Mucosa of descending colon (tissue), 3 donors: Measurements from ENCODE around the gene CCL17. TPM values are rescaled to one million over a fixed set of nuclear protein-coding genes. Genes with fewer than 3 reads are reported as not detected.

ENCODE experiments used
- ATAC-seq: fragments of 200-7000 bp; cut with Tn5 transposase; one replicate; pipeline ENCODE4 v1.9.1; 2020; ENCODE audit warnings: mild to moderate bottlenecking, moderate library complexity
- DNase-seq, 3 donors: peaks; one replicate each; pipeline ENCODE4 v3.0.0-alpha.2; 2020
- H3K36me3 ChIP-seq: fragments of 200-600 bp; one replicate; pipeline ENCODE4 v1.8.0; 2021; ENCODE audit warnings: low read depth, mild to moderate bottlenecking
- H3K4me1 ChIP-seq: fragments of 200-600 bp; one replicate; pipeline ENCODE4 v1.8.0; 2021; ENCODE audit warnings: low read depth, mild to moderate bottlenecking
- H3K4me3 ChIP-seq: fragments of 200-600 bp; one replicate; pipeline ENCODE4 v1.8.0; 2021; ENCODE audit warnings: mild to moderate bottlenecking
- H3K9me3 ChIP-seq: fragments of 200-600 bp; one replicate; pipeline ENCODE4 v1.8.0; 2021; ENCODE audit warnings: mild to moderate bottlenecking
- intact Hi-C, 2 donors: fragments of 100-400 bp; cut with DNase I in 1 of 2; cut with micrococcal nuclease in 1 of 2; formaldehyde crosslinking; loops; one replicate each; pipeline versions ENCODE4 v1.11.0 to v1.11.1; 2022; cut with DNase I, micrococcal nuclease
- total RNA-seq, 3 donors: library from RNA; stranded (reverse); fragmentation: NEBNext Ultra II Directional in 2 of 3; extraction: Animal tissue kit (Norgen Biotek cat#: 25700) in 2 of 3; gene quantifications; one replicate each; pipeline versions ENCODE4 v1.2.1 to v1.2.4, GENCODE V29; 2021 to 2023
- TF ChIP-seq, protein P1 (sequence below): fragments of 200-600 bp; IDR thresholded peaks from one replicate; pipeline ENCODE4 v1.8.0; 2022; ENCODE audit warnings: antibody characterized with exemption, mild to moderate bottlenecking
- donor health status: DM: no; HTN: no; CAD: no; lungs with moderate emphysema.
- donor health status: DM: no; HTN: no; CAD: no.
- donor health status: DM: no; HTN: yes; CAD: no.

The CCL17 gene
- total RNA-seq, 3 donors from 2014 or later = not detected

DNA sequence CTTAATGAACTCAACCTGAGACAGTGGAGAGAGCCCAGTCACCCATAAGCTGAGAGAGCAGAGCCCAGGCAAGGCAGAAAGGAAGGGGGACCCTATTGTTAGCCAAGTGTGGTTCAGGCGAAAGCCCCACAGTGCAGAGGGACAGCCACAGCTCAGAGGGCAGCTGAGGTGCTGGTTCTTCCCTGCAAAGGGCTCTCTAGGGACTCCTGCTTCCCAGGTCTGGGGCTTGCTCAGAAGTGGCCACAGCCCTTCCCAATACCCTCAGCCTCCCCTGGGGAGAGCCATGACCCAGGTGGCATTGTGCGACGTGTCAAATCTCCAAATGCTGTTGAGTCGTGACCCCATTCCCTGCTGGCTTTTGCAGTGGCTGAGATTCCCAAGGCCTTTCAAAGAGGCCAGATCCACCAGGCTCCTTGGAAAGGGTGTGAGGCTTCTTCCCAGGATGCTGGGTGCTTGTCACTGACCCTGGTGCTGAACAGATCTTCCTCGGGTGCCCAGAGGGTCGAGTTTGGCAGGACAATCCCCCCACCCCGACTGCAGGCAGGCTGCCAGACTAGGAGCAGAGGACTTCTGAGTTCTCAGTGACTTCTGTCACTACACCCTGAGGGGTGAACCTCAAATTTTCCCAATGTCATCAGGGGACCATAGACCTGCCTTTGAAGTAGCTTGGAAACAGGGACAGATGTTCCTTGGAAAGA, 2.5 kb upstream of the CCL17 start:
- TF ChIP-seq, protein P1, sequence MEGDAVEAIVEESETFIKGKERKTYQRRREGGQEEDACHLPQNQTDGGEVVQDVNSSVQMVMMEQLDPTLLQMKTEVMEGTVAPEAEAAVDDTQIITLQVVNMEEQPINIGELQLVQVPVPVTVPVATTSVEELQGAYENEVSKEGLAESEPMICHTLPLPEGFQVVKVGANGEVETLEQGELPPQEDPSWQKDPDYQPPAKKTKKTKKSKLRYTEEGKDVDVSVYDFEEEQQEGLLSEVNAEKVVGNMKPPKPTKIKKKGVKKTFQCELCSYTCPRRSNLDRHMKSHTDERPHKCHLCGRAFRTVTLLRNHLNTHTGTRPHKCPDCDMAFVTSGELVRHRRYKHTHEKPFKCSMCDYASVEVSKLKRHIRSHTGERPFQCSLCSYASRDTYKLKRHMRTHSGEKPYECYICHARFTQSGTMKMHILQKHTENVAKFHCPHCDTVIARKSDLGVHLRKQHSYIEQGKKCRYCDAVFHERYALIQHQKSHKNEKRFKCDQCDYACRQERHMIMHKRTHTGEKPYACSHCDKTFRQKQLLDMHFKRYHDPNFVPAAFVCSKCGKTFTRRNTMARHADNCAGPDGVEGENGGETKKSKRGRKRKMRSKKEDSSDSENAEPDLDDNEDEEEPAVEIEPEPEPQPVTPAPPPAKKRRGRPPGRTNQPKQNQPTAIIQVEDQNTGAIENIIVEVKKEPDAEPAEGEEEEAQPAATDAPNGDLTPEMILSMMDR = no peak
- ATAC-seq (no peak), DNase-seq (no peak)
- no peaks in the 10 kb centered on the region for H3K36me3 ChIP-seq
- H3K9me3 ChIP-seq = no peaks in the 10 kb centered on the region
- intact Hi-C loops = no loop called here
- H3K4me3 ChIP-seq = no peak overlapping the region
- H3K4me1 ChIP-seq = no peaks in the 10 kb centered on the region

DNA sequence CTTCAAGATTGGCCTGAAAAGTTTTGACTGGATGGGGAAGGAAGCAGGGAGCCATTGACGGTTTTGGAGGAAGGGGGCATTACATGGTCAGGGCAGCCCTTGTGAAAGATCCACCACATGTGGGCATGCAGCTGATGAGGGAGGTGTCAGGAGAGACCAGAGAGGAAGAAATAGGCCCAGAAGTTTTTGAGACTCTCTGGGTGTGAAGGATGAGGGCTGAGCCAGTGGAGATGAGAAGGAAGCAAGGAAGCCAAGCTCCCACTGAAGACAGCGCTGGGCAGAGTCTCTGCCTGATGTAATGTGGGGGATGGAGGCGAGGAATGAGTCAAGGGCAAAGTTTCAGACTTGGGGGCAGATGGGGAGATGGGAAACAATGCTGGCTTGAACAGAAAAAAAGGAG, 530 bp downstream of the CCL17 start:
- Histone ChIP-seq H3K4me3 (no peak overlapping the region), H3K36me3 (no peaks in the 10 kb centered on the region), H3K4me1 (no peaks in the 10 kb centered on the region), H3K9me3 (no peaks in the 10 kb centered on the region)
- intact Hi-C loops = no loop called here
- ATAC-seq = no peak
- DNase-seq = no peak
- TF ChIP-seq, protein P1 = no peak

DNA sequence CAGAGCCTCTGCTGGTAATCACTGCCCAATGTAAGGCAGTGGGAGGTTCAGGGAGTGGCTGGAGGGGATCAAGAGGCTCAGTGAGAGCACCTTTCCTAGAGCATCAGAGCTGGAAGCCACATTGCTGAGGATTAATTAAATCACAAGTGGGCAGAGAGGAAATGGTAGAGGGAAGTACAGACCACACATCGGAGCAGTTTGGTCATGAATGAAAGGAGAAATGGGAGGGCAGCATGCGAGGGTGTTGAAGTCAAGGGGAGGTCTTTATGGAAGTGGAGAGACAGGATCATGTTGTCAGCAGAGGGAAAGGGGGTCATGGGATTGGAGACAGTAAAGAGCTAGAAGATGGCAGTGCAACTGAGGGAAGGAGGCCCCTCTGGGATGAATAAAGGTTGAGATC, 2.3 kb downstream of the CCL17 start:
- DNase-seq = no peak
- TF ChIP-seq, protein P1 = no peak
- H3K9me3 ChIP-seq = no peaks in the 10 kb centered on the region
- no peaks in the 10 kb centered on the region for H3K4me1 ChIP-seq
- intact Hi-C loops = no loop called here
- no peak for ATAC-seq
- H3K36me3 ChIP-seq = no peaks in the 10 kb centered on the region
- no peak overlapping the region for H3K4me3 ChIP-seq

DNA sequence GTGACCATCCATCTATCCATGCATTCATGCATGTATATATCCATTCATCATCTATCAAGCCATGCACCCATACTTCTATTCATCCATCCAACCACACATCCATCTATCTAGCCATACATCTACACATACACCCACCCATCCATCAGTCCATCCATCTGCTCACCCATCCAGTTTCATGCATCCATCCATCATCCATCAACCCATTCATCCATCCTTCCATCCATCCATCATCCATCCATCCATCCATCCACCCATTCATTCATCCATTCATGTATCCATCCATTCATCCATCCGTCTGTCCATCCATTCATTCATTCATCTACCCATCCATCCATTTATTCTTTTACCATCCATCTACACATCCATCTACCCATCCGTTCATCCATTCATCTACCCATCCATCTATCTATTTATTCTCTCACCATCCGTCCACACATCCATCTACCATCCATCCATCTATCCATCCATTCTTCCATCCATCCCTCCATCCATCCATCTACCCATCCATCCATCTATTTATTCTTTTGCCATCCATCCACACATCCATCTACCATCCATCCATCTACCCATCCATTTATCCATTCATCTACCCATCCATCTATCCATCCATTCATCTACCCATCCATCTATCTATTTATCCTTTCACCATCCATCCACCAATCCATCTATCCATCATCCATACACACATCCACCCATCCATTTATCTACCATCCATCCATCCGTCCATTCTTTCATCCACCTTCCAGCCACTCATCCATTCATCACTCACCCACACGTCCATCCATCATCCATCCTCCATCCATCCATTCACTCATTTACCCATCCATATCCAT, 3.2 kb downstream of the CCL17 start:
- H3K9me3 ChIP-seq = no peaks in the 10 kb centered on the region
- H3K36me3 ChIP-seq = no peaks in the 10 kb centered on the region
- TF ChIP-seq, protein P1 = no peak
- H3K4me1 ChIP-seq = no peaks in the 10 kb centered on the region
- DNase-seq = no peak
- H3K4me3 ChIP-seq = no peak overlapping the region
- intact Hi-C loops = no loop called here
- ATAC-seq = no peak

DNA sequence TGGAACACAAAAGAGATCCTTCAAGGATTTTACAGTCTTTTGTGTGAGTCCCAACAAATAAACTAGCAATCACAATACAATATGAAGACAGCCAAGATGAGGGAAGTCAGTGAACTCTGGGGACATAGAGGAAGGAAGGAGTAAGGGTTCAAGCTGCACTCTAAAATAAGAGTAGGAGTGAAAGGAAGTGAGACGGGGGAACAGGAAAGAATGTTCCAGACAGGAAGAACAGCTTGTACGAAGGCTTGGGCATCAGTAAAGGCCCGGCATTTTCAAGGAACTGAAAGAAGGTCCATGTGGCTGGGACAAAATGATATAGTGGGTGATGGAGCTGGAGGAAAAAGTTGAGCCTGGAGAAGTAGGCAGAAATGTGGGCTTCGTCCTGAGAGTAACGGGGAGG, 4.5 kb downstream of the CCL17 start:
- ATAC-seq = no peak
- no peak for DNase-seq
- intact Hi-C loops = no loop called here
- Histone ChIP-seq H3K9me3 (no peaks in the 10 kb centered on the region), H3K36me3 (no peaks in the 10 kb centered on the region), H3K4me1 (no peaks in the 10 kb centered on the region), H3K4me3 (no peak overlapping the region)
- TF ChIP-seq, protein P1 = no peak
